OCI-LY1 (cell line): ENCODE data around the gene AP1B1.

Experiments used
- H2AFZ ChIP-seq: fragments of 200-600 bp; sonication (generic), shearing (Covaris generic); 2 replicates; pipeline ENCODE4 v1.6.0; 2014; ENCODE audit warnings: antibody characterized with exemption, mild to moderate bottlenecking, low read length
- H3F3A ChIP-seq: fragments of 200-600 bp; sonication (generic), shearing (Covaris generic); 2 replicates; pipeline ENCODE4 v1.6.0; 2014; ENCODE audit warnings: mild to moderate bottlenecking, antibody characterized with exemption, low read length, moderate library complexity; ENCODE audit not compliant: insufficient read depth
- H3K27ac ChIP-seq: fragments of 200-600 bp; sonication (generic); 2 replicates; pipeline ENCODE4 v1.5.1; 2014; ENCODE audit warnings: low read length, mixed run types, mild to moderate bottlenecking, low read depth; ENCODE audit not compliant: poor library complexity, severe bottlenecking
- H3K27me3 ChIP-seq: fragments of 200-600 bp; sonication (generic); 2 replicates; pipeline ENCODE4 v1.6.0; 2014; ENCODE audit warnings: antibody characterized with exemption, mild to moderate bottlenecking, low read length, moderate library complexity; ENCODE audit not compliant: insufficient read depth
- H3K36me3 ChIP-seq: fragments of 200-600 bp; sonication (generic); 2 replicates; pipeline ENCODE4 v1.6.1; 2014; ENCODE audit warnings: mild to moderate bottlenecking, antibody characterized with exemption, low read length, moderate library complexity, mixed read lengths; ENCODE audit not compliant: insufficient read depth
- H3K4me1 ChIP-seq: fragments of 200-600 bp; sonication (generic); 2 replicates; pipeline ENCODE4 v1.5.1; 2014; ENCODE audit warnings: mild to moderate bottlenecking, low read length, moderate library complexity; ENCODE audit not compliant: insufficient read depth, severe bottlenecking
- H3K4me2 ChIP-seq: fragments of 200-600 bp; sonication (generic), shearing (Covaris generic); 2 replicates; pipeline ENCODE4 v1.6.1; 2014; ENCODE audit warnings: low read length
- H3K4me3 ChIP-seq: fragments of 200-600 bp; sonication (generic); 2 replicates; pipeline ENCODE4 v1.5.1; 2014; ENCODE audit warnings: low read length, low read depth, mild to moderate bottlenecking, mixed read lengths; ENCODE audit not compliant: poor library complexity, severe bottlenecking
- H3K79me2 ChIP-seq: fragments of 200-600 bp; shearing (Covaris generic); 2 replicates; pipeline ENCODE4 v1.6.1; 2016; ENCODE audit warnings: mixed run types, low read length, mixed read lengths; ENCODE audit not compliant: insufficient read depth
- H3K9ac ChIP-seq: fragments of 200-600 bp; sonication (generic), shearing (Covaris generic); 2 replicates; pipeline ENCODE4 v1.6.1; 2014; ENCODE audit warnings: mild to moderate bottlenecking, low read length, mixed read lengths
- H3K9me2 ChIP-seq: fragments of 200-600 bp; sonication (generic), shearing (Covaris generic); 2 replicates; pipeline ENCODE4 v1.6.1; 2014; ENCODE audit warnings: low read depth, mild to moderate bottlenecking, low read length, mixed read lengths
- H3K9me3 ChIP-seq: fragments of 200-600 bp; shearing (Covaris generic); 2 replicates; pipeline ENCODE4 v1.6.1; 2014; ENCODE audit warnings: low read length, mixed read lengths
- H4K20me1 ChIP-seq: fragments of 200-600 bp; sonication (generic), shearing (Covaris generic); 2 replicates; pipeline ENCODE4 v1.6.0; 2016; ENCODE audit warnings: mild to moderate bottlenecking, low read length; ENCODE audit not compliant: insufficient read depth
- EZH2 ChIP-seq: fragments of 200-600 bp; sonication (generic), shearing (Covaris generic); IDR thresholded peaks from 2 replicates; pipeline ENCODE4 v1.8.0; 2017; ENCODE audit warnings: borderline replicate concordance, mixed run types, mild to moderate bottlenecking, antibody characterized with exemption, low read length, moderate library complexity, mixed read lengths
- TF ChIP-seq, protein P1 (sequence below): fragments of 200-600 bp; sonication (generic), shearing (Covaris generic); IDR thresholded peaks from 2 replicates; pipeline ENCODE4 v1.5.1; 2017; ENCODE audit warnings: mild to moderate bottlenecking, antibody characterized with exemption, low read length, moderate library complexity, mixed read lengths

Gene AP1B1

DNA sequence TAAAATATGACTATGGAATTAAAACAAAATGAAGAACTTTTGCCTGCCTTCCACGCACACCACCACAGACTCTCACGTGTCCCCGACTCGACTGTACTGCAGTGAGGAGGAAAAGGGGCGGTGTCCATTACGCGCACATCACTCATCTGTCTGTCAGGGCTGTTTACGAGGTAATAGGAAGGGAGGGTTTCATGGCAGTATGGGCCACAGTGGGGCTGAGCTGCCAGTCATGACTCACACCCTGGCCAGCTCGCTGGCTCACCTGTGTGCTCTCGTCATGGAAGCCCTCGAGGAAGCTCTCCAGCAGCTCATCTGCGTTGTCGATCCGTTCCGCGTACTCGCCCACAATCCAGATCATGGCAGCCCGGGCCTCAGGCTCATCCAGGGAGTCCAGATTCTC, 39.4 kb downstream of the AP1B1 start:
- no peaks in the 10 kb centered on the region for H3K27me3 ChIP-seq
- H3K4me3 ChIP-seq: no peak overlapping the region
- no peak overlapping the region for H3K4me2 ChIP-seq
- H3K9me2 ChIP-seq: no peaks in the 10 kb centered on the region
- H3F3A ChIP-seq: no peaks in the 10 kb centered on the region
- TF ChIP-seq, protein P1, sequence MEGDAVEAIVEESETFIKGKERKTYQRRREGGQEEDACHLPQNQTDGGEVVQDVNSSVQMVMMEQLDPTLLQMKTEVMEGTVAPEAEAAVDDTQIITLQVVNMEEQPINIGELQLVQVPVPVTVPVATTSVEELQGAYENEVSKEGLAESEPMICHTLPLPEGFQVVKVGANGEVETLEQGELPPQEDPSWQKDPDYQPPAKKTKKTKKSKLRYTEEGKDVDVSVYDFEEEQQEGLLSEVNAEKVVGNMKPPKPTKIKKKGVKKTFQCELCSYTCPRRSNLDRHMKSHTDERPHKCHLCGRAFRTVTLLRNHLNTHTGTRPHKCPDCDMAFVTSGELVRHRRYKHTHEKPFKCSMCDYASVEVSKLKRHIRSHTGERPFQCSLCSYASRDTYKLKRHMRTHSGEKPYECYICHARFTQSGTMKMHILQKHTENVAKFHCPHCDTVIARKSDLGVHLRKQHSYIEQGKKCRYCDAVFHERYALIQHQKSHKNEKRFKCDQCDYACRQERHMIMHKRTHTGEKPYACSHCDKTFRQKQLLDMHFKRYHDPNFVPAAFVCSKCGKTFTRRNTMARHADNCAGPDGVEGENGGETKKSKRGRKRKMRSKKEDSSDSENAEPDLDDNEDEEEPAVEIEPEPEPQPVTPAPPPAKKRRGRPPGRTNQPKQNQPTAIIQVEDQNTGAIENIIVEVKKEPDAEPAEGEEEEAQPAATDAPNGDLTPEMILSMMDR: no peak
- TF ChIP-seq EZH2: no peak
- peaks cover 95% of the 10 kb centered on the region for H3K36me3 ChIP-seq
- H2AFZ ChIP-seq: no peak overlapping the region
- H3K4me1 ChIP-seq: no peaks in the 10 kb centered on the region
- no peaks in the 10 kb centered on the region for H4K20me1 ChIP-seq
- H3K79me2 ChIP-seq: no peaks in the 10 kb centered on the region
- no peaks in the 10 kb centered on the region for H3K9me3 ChIP-seq
- H3K27ac ChIP-seq: no peak overlapping the region
- H3K9ac ChIP-seq: no peak overlapping the region

DNA sequence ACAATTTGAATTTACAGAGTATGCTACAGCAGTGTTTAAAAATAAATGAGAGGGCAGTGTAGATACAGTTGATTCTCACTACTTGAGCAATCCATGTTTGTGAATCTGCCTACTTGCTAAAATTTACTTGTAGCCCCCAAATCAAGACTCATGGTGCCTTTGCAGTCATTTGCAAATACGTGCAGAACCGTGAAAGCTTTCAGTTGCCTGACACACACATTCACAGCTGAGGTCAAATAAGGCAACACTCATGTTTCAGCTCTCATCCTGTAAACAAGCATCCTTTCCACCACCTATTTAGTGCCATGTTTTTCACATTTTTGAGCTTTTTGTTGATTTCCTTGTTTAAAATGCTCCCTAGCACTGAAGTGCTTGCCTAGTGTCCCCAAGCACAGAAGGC, 40.3 kb downstream of the AP1B1 start:
- no peaks in the 10 kb centered on the region for H4K20me1 ChIP-seq
- H3K9ac ChIP-seq: no peak overlapping the region
- no peaks in the 10 kb centered on the region for H3K9me3 ChIP-seq
- no peaks in the 10 kb centered on the region for H3K27me3 ChIP-seq
- H3K27ac ChIP-seq: no peak overlapping the region
- H3K4me2 ChIP-seq: no peak overlapping the region
- peaks cover 95% of the 10 kb centered on the region for H3K36me3 ChIP-seq
- no peak overlapping the region for H2AFZ ChIP-seq
- no peaks in the 10 kb centered on the region for H3F3A ChIP-seq
- H3K79me2 ChIP-seq: no peaks in the 10 kb centered on the region
- no peaks in the 10 kb centered on the region for H3K4me1 ChIP-seq
- TF ChIP-seq, protein P1: no peak
- TF ChIP-seq EZH2: no peak
- no peaks in the 10 kb centered on the region for H3K9me2 ChIP-seq
- no peak overlapping the region for H3K4me3 ChIP-seq

DNA sequence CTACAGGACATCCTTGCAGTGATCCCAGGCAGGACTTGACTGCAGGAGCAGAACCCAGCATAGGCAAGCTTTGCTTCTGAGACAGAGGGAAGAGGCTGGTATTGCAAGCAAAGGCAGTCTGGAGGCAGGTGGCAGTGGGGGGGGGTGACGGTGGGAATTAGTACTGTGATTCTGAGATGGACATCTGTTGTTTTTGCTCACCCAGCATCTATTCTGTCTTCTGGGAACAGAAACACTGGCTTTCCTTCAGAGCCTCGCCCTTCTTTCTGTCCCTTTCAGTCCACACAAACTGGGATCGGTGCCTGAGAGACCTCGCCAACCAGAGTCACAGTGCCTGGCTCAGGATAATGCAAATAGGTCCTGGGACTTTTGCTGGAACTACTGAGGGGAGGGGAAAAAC, 41.7 kb downstream of the AP1B1 start:
- H3K9me3 ChIP-seq: no peaks in the 10 kb centered on the region
- no peak overlapping the region for H2AFZ ChIP-seq
- H3K36me3 ChIP-seq: peaks cover 95% of the 10 kb centered on the region
- H3F3A ChIP-seq: no peaks in the 10 kb centered on the region
- no peaks in the 10 kb centered on the region for H3K4me1 ChIP-seq
- H3K27me3 ChIP-seq: no peaks in the 10 kb centered on the region
- H4K20me1 ChIP-seq: no peaks in the 10 kb centered on the region
- H3K9ac ChIP-seq: no peak overlapping the region
- TF ChIP-seq EZH2: no peak
- TF ChIP-seq, protein P1: no peak
- H3K79me2 ChIP-seq: no peaks in the 10 kb centered on the region
- H3K4me3 ChIP-seq: no peak overlapping the region
- H3K27ac ChIP-seq: no peak overlapping the region
- no peaks in the 10 kb centered on the region for H3K9me2 ChIP-seq
- H3K4me2 ChIP-seq: no peak overlapping the region
